NB4 (cell line): ENCODE data around the gene TBC1D13.

ENCODE experiments used
- POLR2A ChIP-seq: IDR thresholded peaks from 2 replicates; pipeline ENCODE4 v1.6.1; 2011; ENCODE audit warnings: mild to moderate bottlenecking; ENCODE audit not compliant: insufficient read length; ENCODE audit errors: extremely low read depth
- TF ChIP-seq, protein P1 (sequence below): IDR thresholded peaks from one replicate; pipeline ENCODE4 v1.5.1; 2012; ENCODE audit warnings: low read depth, low read length

DNA sequence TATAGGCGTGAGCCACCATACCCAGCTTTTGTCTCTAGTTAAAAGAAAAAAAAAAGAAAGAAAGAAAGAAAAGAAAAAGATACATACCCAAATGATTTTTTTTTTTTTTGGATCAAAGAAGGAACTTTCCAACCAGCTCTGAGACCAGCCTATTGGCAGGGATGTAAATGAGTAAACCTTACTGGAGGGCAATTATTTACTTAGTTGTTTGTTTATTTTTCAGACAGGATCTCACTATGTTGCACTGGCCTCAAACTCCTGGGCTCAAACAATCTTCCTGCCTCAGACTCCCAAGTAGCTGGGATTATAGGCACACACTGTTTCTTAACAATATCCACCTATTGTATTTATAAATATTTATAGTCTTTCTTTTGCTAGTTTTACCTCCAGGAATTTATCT lies 53.5 kb downstream of the TBC1D13 start:
- TF ChIP-seq, protein P1, sequence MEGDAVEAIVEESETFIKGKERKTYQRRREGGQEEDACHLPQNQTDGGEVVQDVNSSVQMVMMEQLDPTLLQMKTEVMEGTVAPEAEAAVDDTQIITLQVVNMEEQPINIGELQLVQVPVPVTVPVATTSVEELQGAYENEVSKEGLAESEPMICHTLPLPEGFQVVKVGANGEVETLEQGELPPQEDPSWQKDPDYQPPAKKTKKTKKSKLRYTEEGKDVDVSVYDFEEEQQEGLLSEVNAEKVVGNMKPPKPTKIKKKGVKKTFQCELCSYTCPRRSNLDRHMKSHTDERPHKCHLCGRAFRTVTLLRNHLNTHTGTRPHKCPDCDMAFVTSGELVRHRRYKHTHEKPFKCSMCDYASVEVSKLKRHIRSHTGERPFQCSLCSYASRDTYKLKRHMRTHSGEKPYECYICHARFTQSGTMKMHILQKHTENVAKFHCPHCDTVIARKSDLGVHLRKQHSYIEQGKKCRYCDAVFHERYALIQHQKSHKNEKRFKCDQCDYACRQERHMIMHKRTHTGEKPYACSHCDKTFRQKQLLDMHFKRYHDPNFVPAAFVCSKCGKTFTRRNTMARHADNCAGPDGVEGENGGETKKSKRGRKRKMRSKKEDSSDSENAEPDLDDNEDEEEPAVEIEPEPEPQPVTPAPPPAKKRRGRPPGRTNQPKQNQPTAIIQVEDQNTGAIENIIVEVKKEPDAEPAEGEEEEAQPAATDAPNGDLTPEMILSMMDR, result no peak
- TF ChIP-seq POLR2A, result no peak
